ENCODE results near the gene UBE2O. TPM values are rescaled to one million over a fixed set of nuclear protein-coding genes. Genes with fewer than 3 reads are reported as not detected.

UBE2O gene
- polyA plus RNA-seq, 4 donors, result 22.6 to 29.1 (median 23.7) TPM

GRCh38 chr17:76487451-76488192, 34.7 kb upstream of the UBE2O start:
- DNase-seq (ENCODE audit: low read depth in 4 of 4, low spot score in 3 of 4), result no peak

GRCh38 chr17:76485569-76485968, 32.6 kb upstream of the UBE2O start:
- no peak for DNase-seq (ENCODE audit: low read depth in 4 of 4, low spot score in 3 of 4)

DNA sequence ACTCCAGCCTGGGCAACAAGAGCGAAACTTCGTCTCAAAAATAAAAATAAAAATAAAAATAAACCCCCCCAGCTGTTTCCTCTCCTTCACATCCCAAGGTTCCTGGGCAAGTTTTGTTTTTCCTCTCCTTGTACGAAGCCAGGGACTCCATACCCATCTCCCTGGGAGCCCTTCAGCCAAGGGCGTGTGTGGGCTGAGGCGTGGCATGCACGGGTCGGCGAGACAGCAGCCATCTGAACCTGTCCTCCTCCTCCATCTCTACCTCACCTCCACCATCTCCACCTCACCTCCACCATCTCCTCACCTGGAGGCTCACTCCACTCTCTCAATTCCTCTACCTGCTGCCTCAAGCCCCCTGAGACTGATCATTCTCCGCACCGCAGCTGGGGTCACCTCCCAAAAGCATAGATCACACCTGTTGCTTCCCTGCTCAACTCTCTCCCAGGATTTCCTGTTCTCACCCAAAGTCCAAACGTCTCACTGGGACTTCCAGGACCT, 31.3 kb upstream of the UBE2O start:
- DNase-seq (ENCODE audit: low read depth in 4 of 4, low spot score in 3 of 4), result no peak

- DNase-seq (ENCODE audit: low read depth in 4 of 4, low spot score in 3 of 4), result no peak
These were observed 28.2 kb upstream of the UBE2O start for GRCh38 chr17:76481071-76481655.

- DNase-seq (ENCODE audit: low read depth in 4 of 4, low spot score in 3 of 4), result no peak
These were observed 27.7 kb upstream of the UBE2O start for GRCh38 chr17:76480632-76481031.

GRCh38 chr17:76479515-76480060, 26.6 kb upstream of the UBE2O start:
- DNase-seq (ENCODE audit: low read depth in 4 of 4, low spot score in 3 of 4), result no peak

- DNase-seq (ENCODE audit: low read depth in 4 of 4, low spot score in 3 of 4), result no peak
These were observed 26.0 kb upstream of the UBE2O start for GRCh38 chr17:76478730-76479514.

DNA sequence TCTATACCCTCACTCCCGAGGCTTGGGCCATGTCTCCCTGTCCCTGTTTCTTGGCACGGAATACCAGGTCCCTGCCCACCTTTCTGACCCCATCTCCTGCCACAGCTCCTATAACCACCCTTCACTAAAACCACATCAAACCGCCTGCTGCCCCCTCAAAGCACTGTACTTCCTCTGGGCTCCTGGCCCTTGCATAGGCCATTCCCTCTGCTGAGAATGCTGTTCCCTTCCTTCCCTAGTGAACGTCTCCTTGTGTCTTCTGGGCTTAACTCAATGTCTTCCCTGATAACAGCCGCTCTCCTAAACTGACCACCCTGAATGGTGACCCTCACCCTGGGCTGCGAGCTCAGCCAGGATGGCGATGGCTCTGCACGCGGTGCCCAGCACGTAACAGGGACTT, 25.1 kb upstream of the UBE2O start:
- DNase-seq (ENCODE audit: low read depth in 4 of 4, low spot score in 3 of 4), result no peak

GRCh38 chr17:76477576-76477975, 24.6 kb upstream of the UBE2O start:
- DNase-seq (ENCODE audit: low read depth in 4 of 4, low spot score in 3 of 4), result no peak

- no peak for DNase-seq (ENCODE audit: low read depth in 4 of 4, low spot score in 3 of 4)
These were observed 23.8 kb upstream of the UBE2O start for GRCh38 chr17:76476736-76477135.

DNA sequence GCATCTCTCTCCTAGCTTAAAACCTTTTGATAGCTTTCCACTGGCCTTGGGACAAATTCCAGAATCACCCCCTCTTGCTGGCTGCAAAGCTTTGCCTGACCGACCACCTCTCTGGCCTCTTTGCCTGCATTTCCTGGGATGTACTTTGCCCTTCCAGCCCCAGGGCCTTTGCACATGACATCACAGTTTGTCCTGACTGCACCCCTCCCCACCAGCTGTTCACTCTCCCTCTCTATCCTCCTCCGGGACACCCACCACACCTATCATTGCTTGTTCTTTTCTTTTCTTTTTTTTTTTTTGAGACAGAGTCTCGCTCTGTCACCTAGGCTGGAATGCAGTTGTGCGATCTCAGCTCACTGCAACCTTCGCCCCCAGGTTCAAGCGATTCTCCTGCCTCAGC, 22.4 kb upstream of the UBE2O start:
- DNase-seq (ENCODE audit: low read depth in 4 of 4, low spot score in 3 of 4), result no peak

DNA sequence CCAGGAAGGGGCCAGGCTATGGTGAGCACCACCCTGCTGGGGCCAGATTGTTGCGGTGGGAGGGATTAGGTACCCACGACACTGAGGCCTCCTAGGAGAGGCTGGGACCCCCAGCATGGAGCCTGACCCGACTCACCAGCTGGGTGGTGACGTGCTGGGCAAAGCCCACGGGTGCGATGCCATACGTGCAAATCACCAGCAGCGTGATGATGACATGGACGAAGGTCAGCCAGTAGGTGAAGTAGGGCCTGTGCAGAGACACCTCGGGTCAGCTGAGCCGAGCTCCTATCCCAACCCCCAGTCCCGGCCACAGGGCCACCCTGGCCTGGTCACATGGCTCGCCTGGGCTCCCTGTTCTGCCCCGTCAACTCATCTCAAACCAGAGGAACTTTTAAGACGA, 21.9 kb upstream of the UBE2O start:
- DNase-seq (ENCODE audit: low read depth in 4 of 4, low spot score in 3 of 4), result no peak

DNA sequence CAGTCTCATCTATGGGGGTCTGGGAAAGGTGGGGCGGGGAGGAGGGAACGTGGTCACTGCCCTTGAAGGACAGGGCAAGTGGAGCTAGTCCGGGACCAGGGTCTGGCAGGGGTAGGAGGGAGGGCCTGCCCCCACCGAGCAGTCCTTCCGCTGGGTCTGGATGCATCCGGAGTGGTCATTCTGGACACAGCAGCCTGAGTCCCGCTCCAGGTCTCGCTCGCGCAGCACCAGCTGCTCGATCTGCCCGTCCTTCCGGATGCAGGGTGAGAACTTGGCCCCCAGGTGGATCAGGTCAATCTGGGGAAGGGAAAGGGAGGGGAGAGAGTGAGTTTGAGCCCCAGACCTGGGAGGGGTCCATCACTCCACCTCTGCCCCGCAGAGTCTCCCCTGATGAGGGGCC, 21.3 kb upstream of the UBE2O start:
- DNase-seq (ENCODE audit: low read depth in 4 of 4, low spot score in 3 of 4), result no peak

DNA sequence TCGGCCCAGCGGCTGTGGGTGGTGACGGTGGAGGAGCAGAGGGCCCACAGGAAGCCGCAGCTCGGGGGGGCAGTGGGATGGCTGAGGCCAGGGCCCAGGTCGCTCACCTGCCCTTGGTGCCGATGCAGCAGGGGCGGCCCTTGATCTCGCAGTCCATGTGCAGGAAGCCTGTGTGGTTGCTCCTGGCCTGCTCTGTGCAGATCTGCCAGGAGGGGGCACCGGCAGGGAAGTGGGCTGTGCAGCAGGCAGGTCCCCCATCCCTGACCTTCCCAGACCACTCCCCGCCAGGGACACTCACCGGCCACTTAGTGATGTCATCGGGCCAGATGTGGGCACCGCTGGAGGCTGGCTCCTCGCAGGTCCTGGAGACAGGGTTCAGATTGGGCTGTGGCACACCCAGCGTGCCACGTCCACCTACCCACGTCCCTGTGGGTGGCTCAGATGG, 20.6 kb upstream of the UBE2O start:
- no peak for DNase-seq (ENCODE audit: low read depth in 4 of 4, low spot score in 3 of 4)

- no peak for DNase-seq (ENCODE audit: low read depth in 4 of 4, low spot score in 3 of 4)
These were observed 19.8 kb upstream of the UBE2O start for GRCh38 chr17:76472726-76473125.

GRCh38 chr17:76472258-76472645, 19.3 kb upstream of the UBE2O start:
- no peak for DNase-seq (ENCODE audit: low read depth in 4 of 4, low spot score in 3 of 4)

DNA sequence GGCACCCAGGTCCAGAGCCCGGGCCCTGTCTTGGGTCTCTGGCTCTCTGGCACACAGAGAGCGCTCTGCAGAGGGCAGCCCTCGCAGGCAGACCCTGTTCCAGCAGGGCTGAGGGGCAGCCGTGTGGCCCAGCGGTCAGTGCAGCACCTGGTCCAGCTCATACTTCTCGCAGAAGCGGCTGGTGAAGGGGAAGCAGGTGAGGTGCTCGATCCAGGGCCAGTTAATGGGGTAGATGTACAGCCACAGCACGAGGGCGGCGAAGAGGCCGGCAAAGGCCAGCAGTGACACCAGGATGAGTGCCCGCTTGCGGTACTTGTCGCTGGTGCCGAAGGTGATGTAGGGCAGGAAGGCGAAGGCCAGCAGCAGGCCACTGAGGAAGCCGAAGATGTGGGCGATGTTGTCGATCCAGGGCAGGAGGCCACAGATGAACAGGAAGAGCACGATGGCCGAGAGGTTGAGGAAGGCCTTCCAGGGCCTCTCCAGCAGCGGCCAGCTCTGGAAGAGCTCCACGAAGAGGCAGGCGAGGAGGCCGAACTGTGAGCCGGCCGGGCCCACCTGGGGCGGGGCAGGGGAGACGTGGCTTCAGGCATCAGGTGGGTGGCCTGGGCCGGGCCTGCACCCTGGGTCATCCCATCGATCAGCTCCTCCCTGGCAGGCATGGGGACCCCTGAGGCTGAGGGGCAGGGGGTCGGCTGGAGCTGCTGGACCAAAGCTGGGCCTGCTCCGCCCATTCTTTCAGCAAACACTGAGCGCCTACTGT, 18.7 kb upstream of the UBE2O start:
- DNase-seq (ENCODE audit: low read depth in 4 of 4, low spot score in 3 of 4), result no peak

DNA sequence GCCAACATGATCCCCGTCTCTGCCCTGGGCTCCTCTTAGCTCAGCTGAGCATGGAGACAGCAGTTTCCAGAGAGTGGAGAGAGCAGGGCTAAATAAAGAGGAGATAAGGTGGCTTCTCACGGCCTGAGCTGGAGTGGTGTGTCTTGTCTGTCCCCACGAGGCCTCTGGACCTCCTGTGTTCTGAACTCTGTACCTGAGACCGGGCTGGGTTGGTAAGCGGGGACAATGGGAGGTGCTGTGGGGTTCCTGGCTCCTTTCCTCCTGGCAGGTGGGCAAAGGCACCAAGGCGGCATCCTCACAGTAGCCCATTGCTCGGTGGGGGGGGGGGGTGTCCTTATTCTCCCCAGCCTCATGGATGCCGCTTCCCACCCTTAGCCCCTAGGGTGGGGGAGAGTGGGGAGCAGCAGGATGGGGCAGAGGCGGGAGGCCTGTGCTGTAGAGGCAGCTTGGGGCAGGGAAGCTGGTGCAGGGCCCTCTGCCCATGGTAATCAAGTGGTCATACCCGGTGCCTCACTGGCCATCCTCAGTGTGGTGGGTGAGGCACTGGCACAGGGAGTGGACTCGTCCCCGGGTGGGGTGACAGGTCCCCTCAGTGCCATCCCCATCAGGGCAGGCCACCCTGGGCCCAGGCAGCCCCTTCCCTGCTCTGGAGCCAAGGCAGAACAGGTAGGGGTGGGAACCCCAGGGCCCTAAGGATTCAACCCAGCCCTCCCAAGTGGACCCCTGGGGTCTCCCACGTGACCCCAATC, 17.2 kb upstream of the UBE2O start:
- DNase-seq (ENCODE audit: low read depth in 4 of 4, low spot score in 3 of 4), result no peak

- no peak for DNase-seq (ENCODE audit: low read depth in 4 of 4, low spot score in 3 of 4)
These were observed 16.4 kb upstream of the UBE2O start for GRCh38 chr17:76469076-76469990.

Data from right renal pelvis (tissue), 4 donors.